Measurements from ENCODE around the gene FAM114A1.

The FAM114A1 gene

DNA sequence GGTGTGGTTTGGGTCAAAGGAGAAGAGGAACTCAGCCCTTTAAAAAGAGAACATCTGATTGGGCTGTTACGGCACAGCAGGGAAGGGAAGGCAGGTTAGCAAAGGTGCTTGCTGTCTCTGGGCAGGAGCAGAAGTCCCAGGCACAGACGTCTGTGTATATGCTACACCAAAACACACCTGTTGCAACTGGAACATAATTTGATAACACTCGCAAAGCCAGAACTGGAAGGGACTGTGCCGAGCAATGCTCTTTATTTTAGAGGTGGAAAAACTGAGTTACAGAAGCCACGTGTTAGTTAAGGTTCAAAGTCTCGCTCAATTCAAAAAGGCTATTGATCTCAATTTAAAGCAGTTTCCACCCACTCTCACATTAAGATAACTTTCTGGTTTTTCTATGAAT lies 2.2 kb upstream of the FAM114A1 start:
- Histone ChIP-seq H3K9ac (ENCODE audit: low read length) (no peak overlapping the region), H3K27ac (ENCODE audit: low read depth, low read length) (no peak overlapping the region), H3K4me3 (ENCODE audit: low read length) (no peak overlapping the region), H3K27me3 (ENCODE audit: control insufficient read depth, insufficient read depth, low read length) (no peaks in the 10 kb centered on the region), H3K36me3 (ENCODE audit: control insufficient read depth, insufficient read depth, low read length) (peaks cover 3% of the 10 kb centered on the region), H3K4me1 (ENCODE audit: control insufficient read depth, insufficient read depth, low read length) (peaks cover 22% of the 10 kb centered on the region)

DNA sequence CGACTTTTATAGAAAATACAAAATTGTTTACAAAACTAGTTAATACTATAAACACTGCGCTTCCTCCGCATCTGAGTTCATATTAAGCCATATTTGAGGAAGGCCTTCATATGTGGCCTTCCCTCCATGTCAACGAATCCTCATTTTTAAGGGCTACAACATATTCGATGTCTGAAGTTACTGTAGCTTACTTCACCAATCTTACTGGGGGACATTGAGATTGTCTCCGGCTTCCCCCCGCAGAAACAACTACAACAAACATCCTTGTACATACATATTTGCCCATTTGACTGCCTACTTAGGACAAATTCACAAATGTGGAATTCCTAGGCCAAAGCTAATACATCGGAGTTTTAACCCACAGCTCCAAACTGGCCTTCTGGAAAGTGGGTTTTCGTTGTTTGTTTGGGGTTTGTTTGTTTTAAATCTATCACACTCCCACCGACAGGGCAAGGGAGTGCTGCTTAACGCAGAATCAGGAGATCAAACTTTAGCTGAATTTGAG lies 581 bp upstream of the FAM114A1 start:
- Histone ChIP-seq H3K27me3 (ENCODE audit: control insufficient read depth, insufficient read depth, low read length) (no peaks in the 10 kb centered on the region), H3K9ac (ENCODE audit: low read length) (peak overlapping the region; percentile 69), H3K4me3 (ENCODE audit: low read length) (peak overlapping the region; percentile 58), H3K27ac (ENCODE audit: low read depth, low read length) (peak overlapping the region; percentile 93), H3K4me1 (ENCODE audit: control insufficient read depth, insufficient read depth, low read length) (peaks cover 30% of the 10 kb centered on the region), H3K36me3 (ENCODE audit: control insufficient read depth, insufficient read depth, low read length) (peaks cover 3% of the 10 kb centered on the region)

GRCh38 chr4:38868059-38868960 lies 704 bp downstream of the FAM114A1 start:
- Histone ChIP-seq H3K4me3 (ENCODE audit: low read length) (peak overlapping the region; percentile 88), H3K4me1 (ENCODE audit: control insufficient read depth, insufficient read depth, low read length) (peaks cover 39% of the 10 kb centered on the region), H3K9ac (ENCODE audit: low read length) (peak overlapping the region; percentile 90), H3K36me3 (ENCODE audit: control insufficient read depth, insufficient read depth, low read length) (peaks cover 3% of the 10 kb centered on the region), H3K27me3 (ENCODE audit: control insufficient read depth, insufficient read depth, low read length) (no peaks in the 10 kb centered on the region), H3K27ac (ENCODE audit: low read depth, low read length) (peak overlapping the region; percentile 99)

GRCh38 chr4:38869511-38869910 lies 1.9 kb downstream of the FAM114A1 start:
- Histone ChIP-seq H3K27ac (ENCODE audit: low read depth, low read length) (peak overlapping the region; percentile 99), H3K9ac (ENCODE audit: low read length) (no peak overlapping the region), H3K4me1 (ENCODE audit: control insufficient read depth, insufficient read depth, low read length) (peaks cover 44% of the 10 kb centered on the region), H3K27me3 (ENCODE audit: control insufficient read depth, insufficient read depth, low read length) (no peaks in the 10 kb centered on the region), H3K36me3 (ENCODE audit: control insufficient read depth, insufficient read depth, low read length) (peaks cover 3% of the 10 kb centered on the region), H3K4me3 (ENCODE audit: low read length) (peak overlapping the region; percentile 88)

DNA sequence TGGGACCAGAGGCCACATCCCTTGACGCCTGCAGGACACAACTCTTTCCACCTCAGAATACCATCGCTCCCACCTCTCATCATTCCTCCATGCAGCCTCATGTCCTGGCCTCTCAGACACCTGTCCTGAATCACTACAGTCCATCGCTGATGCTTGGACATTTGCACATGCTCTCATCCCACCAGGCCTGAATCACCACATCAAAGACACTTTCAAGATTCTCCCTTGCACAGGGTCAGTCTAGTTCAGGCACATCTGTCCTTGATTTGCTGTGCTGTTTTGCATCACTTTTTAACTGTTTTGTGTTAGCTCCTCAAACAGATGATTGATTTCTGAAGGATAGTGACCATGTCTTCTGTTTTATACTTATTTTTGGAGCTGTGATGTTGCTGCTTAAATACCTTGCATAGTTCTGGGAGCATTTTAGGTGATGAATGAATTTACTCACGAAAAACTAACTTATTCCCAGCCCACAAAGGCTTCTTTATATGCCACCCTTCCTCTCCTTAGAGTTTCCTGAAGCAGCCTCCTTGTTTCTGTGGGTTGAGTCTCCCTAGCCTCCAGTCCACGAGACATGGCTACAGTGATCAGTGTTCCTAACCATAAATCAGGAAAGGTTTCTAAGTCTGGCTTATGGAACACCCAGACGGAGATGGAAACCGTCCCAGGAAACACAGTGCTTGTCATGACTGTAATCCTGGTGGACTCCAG lies 2.6 kb downstream of the FAM114A1 start:
- no peak overlapping the region for H3K4me3 ChIP-seq (ENCODE audit: low read length)
- peaks cover 3% of the 10 kb centered on the region for H3K36me3 ChIP-seq (ENCODE audit: control insufficient read depth, insufficient read depth, low read length)
- peaks cover 46% of the 10 kb centered on the region for H3K4me1 ChIP-seq (ENCODE audit: control insufficient read depth, insufficient read depth, low read length)
- H3K9ac ChIP-seq (ENCODE audit: low read length): no peak overlapping the region
- H3K27me3 ChIP-seq (ENCODE audit: control insufficient read depth, insufficient read depth, low read length): no peaks in the 10 kb centered on the region
- H3K27ac ChIP-seq (ENCODE audit: low read depth, low read length): peak overlapping the region; percentile 64

DNA sequence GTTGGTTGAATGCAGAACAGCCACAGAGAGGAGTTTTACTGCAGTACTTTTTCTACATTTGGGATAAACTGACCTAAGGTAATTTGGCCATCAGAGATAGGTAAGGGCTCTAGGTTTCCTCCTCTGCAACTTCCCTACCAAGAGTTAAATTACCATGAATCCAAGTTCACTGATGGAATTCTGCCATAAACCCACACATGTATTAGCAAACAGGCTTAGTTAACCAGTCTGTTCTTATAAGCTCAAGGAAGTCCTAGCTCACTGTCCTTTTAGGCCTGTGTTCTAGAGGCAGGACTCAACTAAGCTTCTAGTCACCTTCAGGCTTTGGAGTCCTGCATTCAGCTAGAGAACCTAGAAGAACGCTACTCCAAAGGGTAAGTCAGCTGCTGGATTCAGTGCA lies 4.0 kb downstream of the FAM114A1 start:
- Histone ChIP-seq H3K9ac (ENCODE audit: low read length) (no peak overlapping the region), H3K27ac (ENCODE audit: low read depth, low read length) (peak overlapping the region; percentile 51), H3K27me3 (ENCODE audit: control insufficient read depth, insufficient read depth, low read length) (no peaks in the 10 kb centered on the region), H3K4me1 (ENCODE audit: control insufficient read depth, insufficient read depth, low read length) (peaks cover 46% of the 10 kb centered on the region), H3K36me3 (ENCODE audit: control insufficient read depth, insufficient read depth, low read length) (peaks cover 3% of the 10 kb centered on the region), H3K4me3 (ENCODE audit: low read length) (no peak overlapping the region)

DNA sequence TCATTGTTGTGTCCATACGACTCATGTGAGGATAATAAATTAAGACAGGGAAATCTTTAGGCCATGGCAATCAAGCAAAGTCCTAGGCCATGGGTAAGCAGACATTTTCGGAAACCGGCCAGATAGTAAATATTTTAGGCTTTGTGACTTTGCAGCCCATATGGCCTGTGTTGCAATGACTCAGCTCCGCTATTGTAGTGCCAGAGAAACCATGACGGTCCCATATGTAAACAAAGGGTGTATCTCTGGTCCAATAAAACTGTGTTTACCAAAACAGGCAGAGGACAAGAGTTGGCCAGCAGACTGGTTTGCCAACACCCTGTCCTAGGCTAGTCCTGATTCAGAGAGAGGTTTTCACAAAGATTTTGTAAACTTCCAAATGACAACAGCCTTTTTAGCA lies 5.0 kb downstream of the FAM114A1 start:
- H3K36me3 ChIP-seq (ENCODE audit: control insufficient read depth, insufficient read depth, low read length): peaks cover 3% of the 10 kb centered on the region
- H3K4me1 ChIP-seq (ENCODE audit: control insufficient read depth, insufficient read depth, low read length): peaks cover 41% of the 10 kb centered on the region
- peak overlapping the region; percentile 1 for H3K4me3 ChIP-seq (ENCODE audit: low read length)
- no peak overlapping the region for H3K9ac ChIP-seq (ENCODE audit: low read length)
- no peaks in the 10 kb centered on the region for H3K27me3 ChIP-seq (ENCODE audit: control insufficient read depth, insufficient read depth, low read length)
- H3K27ac ChIP-seq (ENCODE audit: low read depth, low read length): peak overlapping the region; percentile 60

- H3K27me3 ChIP-seq (ENCODE audit: control insufficient read depth, insufficient read depth, low read length): no peaks in the 10 kb centered on the region
- no peak overlapping the region for H3K9ac ChIP-seq (ENCODE audit: low read length)
- H3K4me3 ChIP-seq (ENCODE audit: low read length): no peak overlapping the region
- peaks cover 41% of the 10 kb centered on the region for H3K4me1 ChIP-seq (ENCODE audit: control insufficient read depth, insufficient read depth, low read length)
- peaks cover 3% of the 10 kb centered on the region for H3K36me3 ChIP-seq (ENCODE audit: control insufficient read depth, insufficient read depth, low read length)
- peak overlapping the region; percentile 60 for H3K27ac ChIP-seq (ENCODE audit: low read depth, low read length)
Observed at GRCh38 chr4:38873290-38873944, 5.8 kb downstream of the FAM114A1 start.

GRCh38 chr4:38876636-38877035 lies 9.0 kb downstream of the FAM114A1 start:
- peaks cover 20% of the 10 kb centered on the region for H3K4me1 ChIP-seq (ENCODE audit: control insufficient read depth, insufficient read depth, low read length)

GRCh38 chr4:38884254-38884653 lies 16.6 kb downstream of the FAM114A1 start:
- no peak overlapping the region for H3K4me3 ChIP-seq (ENCODE audit: low read length)
- H3K27me3 ChIP-seq (ENCODE audit: control insufficient read depth, insufficient read depth, low read length): no peaks in the 10 kb centered on the region
- no peak overlapping the region for H3K9ac ChIP-seq (ENCODE audit: low read length)
- H3K4me1 ChIP-seq (ENCODE audit: control insufficient read depth, insufficient read depth, low read length): peaks cover 4% of the 10 kb centered on the region
- no peak overlapping the region for H3K27ac ChIP-seq (ENCODE audit: low read depth, low read length)
- peaks cover 9% of the 10 kb centered on the region for H3K36me3 ChIP-seq (ENCODE audit: control insufficient read depth, insufficient read depth, low read length)

More at GRCh38 chr4:38876636-38877035, 9.0 kb downstream of the FAM114A1 start:
- no peak overlapping the region for H3K9ac ChIP-seq (ENCODE audit: low read length)
- H3K27me3 ChIP-seq (ENCODE audit: control insufficient read depth, insufficient read depth, low read length): no peaks in the 10 kb centered on the region
- peaks cover 12% of the 10 kb centered on the region for H3K36me3 ChIP-seq (ENCODE audit: control insufficient read depth, insufficient read depth, low read length)
- H3K27ac ChIP-seq (ENCODE audit: low read depth, low read length): no peak overlapping the region
- H3K4me3 ChIP-seq (ENCODE audit: low read length): no peak overlapping the region

GRCh38 chr4:38889143-38889542 lies 21.5 kb downstream of the FAM114A1 start:
- Histone ChIP-seq H3K9ac (ENCODE audit: low read length) (no peak overlapping the region), H3K36me3 (ENCODE audit: control insufficient read depth, insufficient read depth, low read length) (peaks cover 2% of the 10 kb centered on the region), H3K27ac (ENCODE audit: low read depth, low read length) (peak overlapping the region; percentile 36), H3K4me3 (ENCODE audit: low read length) (no peak overlapping the region), H3K4me1 (ENCODE audit: control insufficient read depth, insufficient read depth, low read length) (peaks cover 11% of the 10 kb centered on the region), H3K27me3 (ENCODE audit: control insufficient read depth, insufficient read depth, low read length) (no peaks in the 10 kb centered on the region)
